HUES48 (cell line): Measurements from ENCODE around the gene NCKAP5.

ENCODE experiments used
- H3K27ac ChIP-seq: one replicate; pipeline ENCODE4 v1.7.0; 2013; ENCODE audit warnings: low read depth, low read length, inconsistent platforms
- H3K27me3 ChIP-seq: 2 replicates; pipeline ENCODE4 v1.6.1; 2013; ENCODE audit warnings: mild to moderate bottlenecking, low read length; ENCODE audit not compliant: control insufficient read depth, insufficient read depth
- H3K36me3 ChIP-seq: 2 replicates; pipeline ENCODE4 v1.6.1; 2013; ENCODE audit warnings: low read length; ENCODE audit not compliant: control insufficient read depth, insufficient read depth
- H3K4me1 ChIP-seq: 2 replicates; pipeline ENCODE4 v1.6.1; 2013; ENCODE audit warnings: mild to moderate bottlenecking, low read length; ENCODE audit not compliant: control insufficient read depth, insufficient read depth
- H3K4me3 ChIP-seq: 2 replicates; pipeline ENCODE4 v1.5.1; 2013; ENCODE audit warnings: mild to moderate bottlenecking, low read depth, low read length
- H3K9ac ChIP-seq: 2 replicates; pipeline ENCODE4 v1.6.1; 2013; ENCODE audit warnings: mild to moderate bottlenecking, low read depth, low read length, moderate library complexity
- H3K9me3 ChIP-seq: 2 replicates; pipeline ENCODE4 v1.6.1; 2013; ENCODE audit warnings: low read length; ENCODE audit not compliant: control insufficient read depth, insufficient read depth

Gene NCKAP5

DNA sequence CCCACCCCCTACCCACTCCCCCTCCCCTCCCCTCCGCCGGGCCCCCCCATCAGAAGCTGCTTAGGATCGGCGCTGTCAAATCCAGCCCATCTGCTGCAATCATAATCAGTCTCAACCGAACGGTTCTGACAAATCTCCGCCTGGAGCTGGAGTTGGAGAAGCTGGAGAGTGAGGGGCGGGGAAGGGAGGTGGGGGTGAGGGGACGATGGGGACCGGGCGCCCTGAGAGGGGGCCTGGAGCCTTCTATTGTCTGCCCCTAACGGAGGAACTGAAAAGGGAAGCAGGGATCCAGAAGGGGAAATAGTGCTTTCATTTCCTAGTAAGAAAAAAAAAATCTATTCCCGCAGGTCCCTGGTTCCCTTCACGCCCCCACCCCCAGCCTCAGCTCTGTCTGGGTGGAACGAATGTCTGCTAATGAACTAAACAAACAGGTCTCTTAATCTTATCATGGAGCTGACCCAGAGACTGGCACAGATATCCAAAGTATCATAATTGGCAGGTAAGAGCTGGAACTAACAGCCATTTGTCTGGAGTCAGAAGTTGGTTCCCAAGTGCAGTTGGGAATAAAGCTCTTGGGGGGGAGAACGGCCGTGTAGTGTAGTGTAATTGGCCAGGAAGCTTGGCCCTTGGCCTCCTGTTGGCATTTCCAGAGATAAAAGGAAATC, 301.2 kb downstream of the NCKAP5 start:
- Histone ChIP-seq H3K36me3 (no peaks in the 10 kb centered on the region), H3K27ac (no peak overlapping the region), H3K4me3 (peak overlapping the region; percentile 70), H3K9ac (no peak overlapping the region), H3K27me3 (peaks cover 13% of the 10 kb centered on the region), H3K9me3 (no peaks in the 10 kb centered on the region), H3K4me1 (0 out of 2 replicates have a peak, but pooled peaks cover 3% of the 10 kb centered on the region)

DNA sequence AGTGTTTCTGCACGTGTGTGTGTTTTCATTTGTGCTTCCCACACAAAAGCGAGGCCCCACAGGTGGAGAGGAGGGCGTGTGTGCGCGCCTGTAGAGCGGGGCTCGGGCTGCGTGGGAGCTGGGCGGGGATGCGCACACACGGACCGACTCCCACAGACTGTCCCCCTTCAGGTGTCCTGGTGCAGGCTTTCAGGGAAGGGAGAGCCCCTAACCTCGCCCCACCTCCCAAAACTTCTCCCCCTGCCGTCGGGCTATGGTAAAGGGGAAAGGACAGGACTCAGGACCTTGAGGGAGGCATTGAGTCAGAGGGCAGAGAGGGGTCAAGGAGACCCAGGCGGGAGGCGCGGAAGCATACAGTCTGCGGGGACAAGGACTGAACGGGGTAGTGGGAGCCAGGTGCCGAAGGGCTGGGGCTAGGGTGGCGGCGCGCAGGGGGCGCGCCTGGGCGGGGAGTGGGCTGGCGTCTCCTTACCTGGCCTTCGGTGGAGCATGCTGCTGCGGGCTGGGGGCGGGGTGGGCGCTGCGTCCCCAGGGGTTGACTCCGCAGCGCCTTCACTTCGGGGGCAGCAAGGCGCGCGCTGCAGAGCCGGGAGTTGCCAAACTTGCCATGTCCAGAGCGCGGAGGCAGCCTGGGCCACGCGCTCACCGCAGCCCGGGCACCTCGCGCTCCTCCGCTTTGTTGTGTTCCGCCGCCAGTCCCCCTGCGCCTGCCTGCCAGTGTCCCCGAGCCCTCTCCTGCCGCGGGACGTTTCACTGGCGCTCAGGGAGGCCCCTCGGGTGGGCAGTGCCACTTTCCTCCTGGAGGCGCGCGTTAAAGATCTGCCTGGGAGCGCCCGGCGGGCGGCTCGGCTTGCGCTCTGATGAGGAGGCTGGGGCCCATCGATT, 302.0 kb downstream of the NCKAP5 start:
- Histone ChIP-seq H3K4me1 (0 out of 2 replicates have a peak, but pooled peaks cover 3% of the 10 kb centered on the region), H3K27me3 (peaks cover 13% of the 10 kb centered on the region), H3K27ac (no peak overlapping the region), H3K36me3 (no peaks in the 10 kb centered on the region), H3K4me3 (peak overlapping the region; percentile 70), H3K9me3 (no peaks in the 10 kb centered on the region), H3K9ac (no peak overlapping the region)

DNA sequence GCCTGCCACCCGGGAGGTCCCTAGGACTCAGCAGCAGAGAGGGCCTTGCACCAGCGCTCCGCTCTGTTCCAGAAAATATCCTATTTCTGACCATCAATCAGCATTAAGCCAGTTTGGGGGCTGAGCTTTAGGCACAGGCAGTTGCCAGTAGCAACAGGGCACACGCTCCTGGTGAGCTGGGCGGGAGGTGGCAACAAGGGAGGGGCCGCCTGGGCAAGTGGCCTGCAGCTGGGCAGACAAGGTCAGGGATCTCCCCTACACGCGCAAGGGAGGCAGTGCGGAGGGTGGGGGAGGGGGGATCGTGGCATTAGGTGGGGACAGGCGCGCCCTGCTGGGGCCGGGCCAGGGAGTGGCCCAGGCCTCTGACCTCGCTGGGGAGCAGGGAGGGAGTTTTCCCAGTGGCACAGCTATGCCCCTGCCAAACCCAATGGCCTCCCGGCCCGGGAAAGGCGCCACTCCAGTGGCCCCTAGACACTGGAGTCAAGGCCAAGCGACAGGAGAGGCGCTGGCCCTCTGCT, 302.8 kb downstream of the NCKAP5 start:
- Histone ChIP-seq H3K4me3 (peak overlapping the region; percentile 70), H3K9ac (no peak overlapping the region), H3K36me3 (no peaks in the 10 kb centered on the region), H3K9me3 (no peaks in the 10 kb centered on the region), H3K4me1 (0 out of 2 replicates have a peak, but pooled peaks cover 3% of the 10 kb centered on the region), H3K27me3 (peaks cover 13% of the 10 kb centered on the region), H3K27ac (no peak overlapping the region)

DNA sequence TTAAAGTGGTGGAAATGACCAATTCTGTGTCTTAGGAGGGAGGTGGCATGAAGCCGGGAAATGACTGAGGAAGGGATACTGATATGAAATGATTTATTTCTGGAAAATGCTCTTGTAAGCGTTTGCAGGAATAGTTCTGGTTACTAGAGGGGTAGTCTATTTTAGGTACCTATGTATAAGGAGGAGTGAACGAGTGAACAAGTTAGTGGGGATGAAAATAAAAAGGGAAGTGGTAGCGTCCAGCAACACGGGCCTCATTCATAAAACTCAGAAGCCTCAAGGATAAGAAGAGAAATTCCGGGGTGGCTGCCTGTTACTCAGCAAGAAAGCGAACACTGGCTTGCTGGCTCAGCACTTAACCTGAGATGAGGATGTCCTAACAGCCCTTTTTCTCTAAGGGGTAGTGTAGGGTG, 303.3 kb downstream of the NCKAP5 start:
- Histone ChIP-seq H3K36me3 (no peaks in the 10 kb centered on the region), H3K9ac (no peak overlapping the region), H3K9me3 (no peaks in the 10 kb centered on the region), H3K4me1 (0 out of 2 replicates have a peak, but pooled peaks cover 3% of the 10 kb centered on the region), H3K4me3 (peak overlapping the region; percentile 70), H3K27me3 (peaks cover 13% of the 10 kb centered on the region), H3K27ac (no peak overlapping the region)

DNA sequence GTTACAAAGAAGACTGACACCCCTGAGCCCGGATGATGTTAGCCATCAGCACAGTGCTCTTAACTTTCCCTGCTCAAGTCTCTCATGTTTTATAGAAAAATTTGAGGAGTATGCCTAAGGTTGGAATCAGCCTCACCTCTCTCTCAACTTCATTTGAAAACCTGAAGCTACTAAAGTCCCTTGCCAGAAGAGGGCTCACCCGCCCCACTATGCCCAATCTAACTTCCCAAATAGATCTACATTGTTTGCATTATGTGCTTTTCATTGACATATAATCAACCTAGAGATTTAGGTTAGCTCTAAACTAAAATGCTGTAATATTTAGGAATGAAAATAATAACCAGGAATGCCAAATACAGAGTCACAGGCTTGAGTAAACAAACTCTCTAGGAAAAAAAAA, 305.4 kb downstream of the NCKAP5 start:
- H3K9ac ChIP-seq = no peak overlapping the region
- H3K36me3 ChIP-seq = no peaks in the 10 kb centered on the region
- no peak overlapping the region for H3K4me3 ChIP-seq
- no peaks in the 10 kb centered on the region for H3K9me3 ChIP-seq
- 0 out of 2 replicates have a peak, but pooled peaks cover 3% of the 10 kb centered on the region for H3K4me1 ChIP-seq
- H3K27me3 ChIP-seq = peaks cover 13% of the 10 kb centered on the region
- H3K27ac ChIP-seq = no peak overlapping the region

DNA sequence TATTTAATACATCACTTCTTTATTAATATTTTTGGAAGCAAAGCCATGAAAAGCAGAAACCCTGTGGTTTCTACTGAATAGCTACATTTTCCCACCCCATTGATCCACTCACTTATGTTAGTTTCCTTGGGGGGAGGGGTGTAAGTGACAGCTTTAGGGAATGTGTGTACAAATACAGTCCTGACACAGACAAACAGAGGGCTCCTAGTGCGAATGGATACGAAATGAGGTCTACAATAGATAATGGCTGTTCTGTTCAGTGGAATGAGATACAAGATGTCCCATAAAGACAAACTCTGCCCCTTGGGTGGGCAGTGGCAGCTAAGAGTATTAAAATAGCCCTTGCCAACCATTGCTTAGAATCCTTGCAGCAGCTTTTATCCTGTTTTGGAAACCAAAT, 312.9 kb downstream of the NCKAP5 start:
- Histone ChIP-seq H3K27me3 (no peaks in the 10 kb centered on the region), H3K4me1 (no peaks in the 10 kb centered on the region), H3K4me3 (no peak overlapping the region), H3K9me3 (no peaks in the 10 kb centered on the region), H3K9ac (no peak overlapping the region), H3K27ac (no peak overlapping the region), H3K36me3 (no peaks in the 10 kb centered on the region)

DNA sequence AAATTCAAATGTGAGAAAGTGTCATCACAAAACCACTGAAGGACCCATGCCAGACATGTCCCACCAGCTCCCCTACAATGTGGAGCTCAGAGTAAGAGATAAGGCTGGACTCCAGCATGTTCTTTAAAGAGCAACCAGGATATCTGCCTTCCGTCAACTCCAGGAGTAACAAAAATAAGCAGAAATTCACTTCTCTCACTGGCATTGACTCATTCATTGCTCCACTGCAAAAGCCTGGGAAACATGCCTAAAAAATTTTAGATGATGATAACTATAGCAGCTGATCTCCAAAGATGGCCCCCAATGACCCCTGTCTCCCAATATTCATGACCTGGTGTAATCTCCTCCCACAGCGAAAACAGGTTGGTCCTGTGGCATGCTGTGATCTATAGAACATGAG, 314.5 kb downstream of the NCKAP5 start:
- H3K9me3 ChIP-seq = no peaks in the 10 kb centered on the region
- no peak overlapping the region for H3K9ac ChIP-seq
- no peak overlapping the region for H3K4me3 ChIP-seq
- H3K4me1 ChIP-seq = no peaks in the 10 kb centered on the region
- no peaks in the 10 kb centered on the region for H3K27me3 ChIP-seq
- no peaks in the 10 kb centered on the region for H3K36me3 ChIP-seq
- no peak overlapping the region for H3K27ac ChIP-seq

DNA sequence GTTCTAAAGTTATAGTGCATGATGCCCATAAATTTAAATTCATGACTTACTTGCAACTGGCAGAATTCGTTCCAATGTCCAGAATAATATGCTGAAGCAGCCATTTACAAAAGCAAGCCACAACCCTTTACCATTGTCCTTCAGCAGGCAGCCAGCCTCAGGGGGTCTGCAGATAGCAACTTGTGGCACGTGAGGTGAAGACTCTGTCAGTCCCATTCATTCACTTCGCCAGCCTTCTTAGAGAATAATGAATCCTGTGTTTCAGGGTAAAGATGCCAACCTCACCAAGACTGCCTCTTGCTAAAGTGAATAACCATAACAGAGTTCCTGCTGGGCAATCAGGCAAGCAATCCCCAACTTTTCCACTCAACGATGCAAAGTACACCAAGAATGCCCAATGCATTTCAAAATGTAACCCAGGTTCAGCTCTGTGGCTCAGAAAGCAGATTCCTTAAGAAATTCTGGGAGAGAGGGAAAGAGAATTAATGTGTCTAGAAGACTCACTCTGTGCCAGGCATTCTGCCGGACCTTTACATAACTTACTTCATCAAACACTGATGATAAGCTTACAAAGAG, 315.4 kb downstream of the NCKAP5 start:
- H3K27ac ChIP-seq = no peak overlapping the region
- no peaks in the 10 kb centered on the region for H3K36me3 ChIP-seq
- H3K4me3 ChIP-seq = no peak overlapping the region
- H3K9me3 ChIP-seq = no peaks in the 10 kb centered on the region
- no peaks in the 10 kb centered on the region for H3K4me1 ChIP-seq
- H3K27me3 ChIP-seq = no peaks in the 10 kb centered on the region
- H3K9ac ChIP-seq = no peak overlapping the region

DNA sequence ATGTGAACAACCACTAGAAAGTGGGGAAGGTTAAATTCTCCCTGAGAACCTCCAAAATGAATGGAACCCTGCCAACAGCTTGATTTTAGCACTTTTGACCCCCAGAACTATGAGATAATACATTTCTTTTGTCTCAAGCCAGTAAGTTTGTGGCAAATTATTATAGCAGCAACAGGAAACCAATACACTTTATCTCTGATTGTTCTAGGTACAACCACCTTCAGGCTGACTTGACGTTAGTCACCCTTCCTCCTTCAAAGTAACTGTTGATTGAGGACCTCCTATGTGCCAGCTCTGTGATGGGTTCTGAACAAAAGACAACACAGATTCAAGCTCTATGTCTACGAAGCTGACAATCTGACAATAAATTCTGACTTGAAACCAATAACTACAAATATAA, 318.9 kb downstream of the NCKAP5 start:
- Histone ChIP-seq H3K36me3 (no peaks in the 10 kb centered on the region), H3K9me3 (no peaks in the 10 kb centered on the region), H3K4me1 (no peaks in the 10 kb centered on the region), H3K27me3 (no peaks in the 10 kb centered on the region), H3K27ac (no peak overlapping the region), H3K4me3 (no peak overlapping the region), H3K9ac (no peak overlapping the region)

DNA sequence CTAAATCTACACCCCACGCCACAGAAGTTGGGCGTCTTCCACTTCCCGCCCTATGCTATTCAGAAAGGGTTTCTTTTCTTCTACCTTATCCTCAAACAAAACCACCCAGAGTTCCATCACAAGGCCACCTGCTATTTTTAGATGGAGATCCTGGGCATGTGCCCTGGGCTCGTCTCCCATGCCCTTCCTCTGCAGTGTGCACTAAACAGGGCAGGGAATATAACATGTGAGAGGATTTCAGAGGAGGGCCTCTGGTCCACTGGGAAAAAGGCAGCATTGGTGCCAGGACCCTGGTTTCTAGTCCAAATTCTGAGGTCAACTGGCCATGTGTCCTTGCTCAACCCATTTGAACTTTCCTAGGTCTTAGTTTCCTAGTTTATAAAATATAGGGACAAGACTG, 320.0 kb downstream of the NCKAP5 start:
- H3K36me3 ChIP-seq = no peaks in the 10 kb centered on the region
- no peak overlapping the region for H3K9ac ChIP-seq
- H3K4me1 ChIP-seq = no peaks in the 10 kb centered on the region
- H3K9me3 ChIP-seq = no peaks in the 10 kb centered on the region
- no peak overlapping the region for H3K27ac ChIP-seq
- no peak overlapping the region for H3K4me3 ChIP-seq
- no peaks in the 10 kb centered on the region for H3K27me3 ChIP-seq

DNA sequence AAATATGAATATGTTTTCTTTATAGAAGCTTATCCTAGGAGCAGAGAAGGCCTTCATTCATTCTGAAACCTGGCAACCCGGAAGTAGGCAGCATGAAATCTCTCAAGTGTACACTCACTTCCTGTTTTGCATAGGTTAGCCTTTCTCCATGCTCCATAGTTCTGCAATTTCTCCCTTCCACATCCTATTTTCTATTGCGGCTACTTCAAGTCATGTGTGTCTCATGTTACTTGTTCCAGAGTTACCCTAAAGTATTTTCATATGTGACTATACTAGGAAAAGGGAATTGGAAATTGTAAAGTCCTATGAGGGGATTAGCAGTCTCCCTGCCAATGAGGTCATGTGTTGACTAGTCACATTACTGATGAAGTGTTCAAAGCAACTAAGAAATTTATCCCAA, 320.6 kb downstream of the NCKAP5 start:
- H3K9ac ChIP-seq = no peak overlapping the region
- no peaks in the 10 kb centered on the region for H3K9me3 ChIP-seq
- H3K36me3 ChIP-seq = no peaks in the 10 kb centered on the region
- no peak overlapping the region for H3K4me3 ChIP-seq
- no peak overlapping the region for H3K27ac ChIP-seq
- no peaks in the 10 kb centered on the region for H3K27me3 ChIP-seq
- H3K4me1 ChIP-seq = no peaks in the 10 kb centered on the region
